H1 (cell line): ENCODE data around the gene TYMS. TPM values are rescaled to one million over a fixed set of nuclear protein-coding genes. Genes with fewer than 3 reads are reported as not detected.

Experiments
- CTCF ChIA-PET: fragments of 300-600 bp; sonication (Branson Sonifier 250); formaldehyde crosslinking; loops from one replicate; lab custom pipeline; 2021; ENCODE audit not compliant: partially characterized antibody; lab: Charles Lee
- POLR2A ChIA-PET: fragments of 300-600 bp; sonication (Branson Sonifier 250); formaldehyde crosslinking; loops from one replicate; lab custom pipeline; 2021; ENCODE audit warnings: inconsistent platforms; ENCODE audit not compliant: partially characterized antibody; lab: Charles Lee
- DNase-seq, 2 experiments: peaks; one replicate each; pipeline versions ENCODE4 v3.0.0 to v3.0.0-alpha.2; 2010 to 2022; ENCODE audit warnings: low spot score in 2 of 2, low read depth in 1 of 2, mixed read lengths in 1 of 2
- FAIRE-seq: peaks from 2 replicates; lab custom pipeline; 2011; peaks lifted over from hg19 to GRCh38; lab: Jason Lieb, UNC
- H2AFZ ChIP-seq: 2 replicates; pipeline ENCODE4 v1.8.1; 2012; ENCODE audit warnings: low read length, inconsistent platforms
- H2AK5ac ChIP-seq: 2 replicates; pipeline ENCODE4 v1.6.1; 2013; ENCODE audit warnings: low read depth, low read length
- H2BK120ac ChIP-seq: replicated peaks from 2 replicates; pipeline ENCODE3; 2013; ENCODE audit warnings: low read depth, low read length, inconsistent platforms
- H2BK12ac ChIP-seq: 2 replicates; pipeline ENCODE4 v1.6.1; 2013; ENCODE audit warnings: low read depth, low read length
- H2BK15ac ChIP-seq: 2 replicates; pipeline ENCODE4 v1.6.1; 2013; ENCODE audit warnings: low read length
- H2BK20ac ChIP-seq: 2 replicates; pipeline ENCODE4 v1.6.1; 2013; ENCODE audit warnings: low read length
- H2BK5ac ChIP-seq: 2 replicates; pipeline ENCODE4 v1.6.1; 2013; ENCODE audit warnings: low read depth, low read length
- H3K14ac ChIP-seq: 2 replicates; pipeline ENCODE4 v1.6.1; 2013; ENCODE audit warnings: inconsistent platforms; ENCODE audit not compliant: insufficient read length
- H3K18ac ChIP-seq: 2 replicates; pipeline ENCODE4 v1.6.1; 2013; ENCODE audit warnings: low read length; ENCODE audit errors: extremely low read depth
- H3K23ac ChIP-seq: 2 replicates; pipeline ENCODE4 v1.6.1; 2013; ENCODE audit warnings: inconsistent platforms; ENCODE audit not compliant: insufficient read length
- H3K23me2 ChIP-seq: 2 replicates; pipeline ENCODE4 v1.6.1; 2013; ENCODE audit warnings: low read depth, low read length
- H3K27ac ChIP-seq: 2 replicates; pipeline ENCODE4 v1.6.1; 2011; ENCODE audit warnings: low read depth, low read length, inconsistent platforms
- H3K27me3 ChIP-seq, 4 experiments: replicated peaks in 1 of 4; 1 replicate in 1 of 4; 2 replicates in 3 of 4; pipeline versions ENCODE4 v1.6.1 to v1.8.1; 2011 to 2013; ENCODE audit warnings: low read length in 3 of 4, mild to moderate bottlenecking in 3 of 4, inconsistent platforms in 2 of 4, mixed read lengths in 2 of 4, moderate library complexity in 1 of 4; ENCODE audit not compliant: control insufficient read depth in 3 of 4, insufficient read depth in 3 of 4; ENCODE audit errors: extremely low read depth in 1 of 4
- H3K36me3 ChIP-seq, 4 experiments: 2 replicates each; pipeline versions ENCODE4 v1.6.1 to v1.8.1; 2011 to 2013; ENCODE audit warnings: mild to moderate bottlenecking in 4 of 4, low read length in 3 of 4, moderate library complexity in 2 of 4, control low read depth in 1 of 4, inconsistent platforms in 1 of 4; ENCODE audit not compliant: insufficient read depth in 4 of 4, control insufficient read depth in 2 of 4
- H3K4ac ChIP-seq: replicated peaks from 2 replicates; pipeline ENCODE3; 2013; ENCODE audit warnings: low read length, low read depth, mixed read lengths, inconsistent platforms; ENCODE audit not compliant: insufficient read length
- H3K4me1 ChIP-seq, 4 experiments: replicated peaks in 1 of 4; 1 replicate in 1 of 4; 2 replicates in 3 of 4; pipeline versions ENCODE4 v1.6.1 to v1.8.1; 2011 to 2013; ENCODE audit warnings: low read length in 3 of 4, inconsistent platforms in 2 of 4, mixed read lengths in 1 of 4; ENCODE audit not compliant: insufficient read depth in 4 of 4, control insufficient read depth in 3 of 4
- H3K4me2 ChIP-seq, 2 experiments: 2 replicates each; pipeline versions ENCODE4 v1.6.1 to v1.8.1; 2011 to 2013; ENCODE audit warnings: low read depth in 2 of 2, low read length in 2 of 2, control low read depth in 1 of 2, inconsistent platforms in 1 of 2, mild to moderate bottlenecking in 1 of 2; ENCODE audit not compliant: insufficient read depth in 1 of 2
- H3K4me3 ChIP-seq, 4 experiments: fragments of 200-600, 300-600 bp in 1 of 4; sonication (generic), shearing (Covaris generic), sonication (Bioruptor Twin) in 1 of 4; 2 replicates each; pipeline versions ENCODE4 v1.5.1 to v1.8.1; 2011 to 2016; ENCODE audit warnings: low read length in 4 of 4, low read depth in 3 of 4, control low read depth in 2 of 4, inconsistent platforms in 2 of 4, mild to moderate bottlenecking in 2 of 4, mixed read lengths in 1 of 4, moderate library complexity in 1 of 4; ENCODE audit not compliant: insufficient read depth in 2 of 4; ENCODE audit errors: extremely low read depth in 1 of 4
- H3K56ac ChIP-seq: replicated peaks from 2 replicates; pipeline ENCODE3; 2013; ENCODE audit warnings: low read depth, mild to moderate bottlenecking, mixed read lengths, low read length, inconsistent platforms; ENCODE audit not compliant: insufficient read length
- H3K79me1 ChIP-seq: 2 replicates; pipeline ENCODE4 v1.6.1; 2013; ENCODE audit warnings: low read depth, low read length, control low read depth
- H3K79me2 ChIP-seq, 2 experiments: 2 replicates each; pipeline versions ENCODE4 v1.6.1 to v1.8.1; 2012 to 2013; ENCODE audit warnings: low read length in 2 of 2, mild to moderate bottlenecking in 2 of 2, inconsistent platforms in 1 of 2; ENCODE audit not compliant: insufficient read depth in 2 of 2, control insufficient read depth in 1 of 2
- H3K9ac ChIP-seq, 4 experiments: replicated peaks in 1 of 4; 1 replicate in 1 of 4; 2 replicates in 3 of 4; pipeline versions ENCODE4 v1.6.1 to v1.8.1; 2011 to 2013; ENCODE audit warnings: low read depth in 3 of 4, low read length in 3 of 4, control low read depth in 2 of 4, mild to moderate bottlenecking in 2 of 4, moderate library complexity in 2 of 4, inconsistent platforms in 1 of 4; ENCODE audit errors: extremely low read depth in 1 of 4
- H3K9me3 ChIP-seq, 2 experiments: 2 replicates each; pipeline versions ENCODE4 v1.6.1 to v1.8.1; 2012 to 2013; ENCODE audit warnings: mild to moderate bottlenecking in 2 of 2, moderate library complexity in 2 of 2, control low read depth in 1 of 2, inconsistent platforms in 1 of 2, low read depth in 1 of 2, low read length in 1 of 2, mixed read lengths in 1 of 2; ENCODE audit not compliant: insufficient read depth in 2 of 2
- H4K20me1 ChIP-seq, 2 experiments: replicated peaks in 1 of 2; 2 replicates each; pipeline versions ENCODE3 to v1.8.1; 2011 to 2013; ENCODE audit warnings: inconsistent platforms in 2 of 2, low read length in 2 of 2, mild to moderate bottlenecking in 1 of 2; ENCODE audit not compliant: insufficient read depth in 2 of 2, control insufficient read depth in 1 of 2
- H4K5ac ChIP-seq: 2 replicates; pipeline ENCODE4 v1.6.1; 2013; ENCODE audit warnings: low read length, low read depth, mixed read lengths, inconsistent platforms; ENCODE audit not compliant: insufficient read length
- H4K8ac ChIP-seq: 2 replicates; pipeline ENCODE4 v1.8.0; 2013; ENCODE audit warnings: mild to moderate bottlenecking, moderate library complexity, low read length, inconsistent platforms; ENCODE audit not compliant: insufficient read depth; ENCODE audit errors: extremely low read depth
- H4K91ac ChIP-seq: replicated peaks from 2 replicates; pipeline ENCODE3; 2013; ENCODE audit warnings: low read length, mixed read lengths, inconsistent platforms; ENCODE audit not compliant: insufficient read length
- FOSL1 ChIP-seq: IDR thresholded peaks from 2 replicates; pipeline ENCODE4 v1.6.1; 2011; ENCODE audit warnings: mild to moderate bottlenecking, low read depth, low read length, moderate library complexity; ENCODE audit not compliant: insufficient read depth
- GABPA ChIP-seq: IDR thresholded peaks from 2 replicates; pipeline ENCODE4 v1.6.1; 2011; ENCODE audit warnings: mild to moderate bottlenecking, low read length, moderate library complexity, borderline replicate concordance; ENCODE audit not compliant: insufficient read depth
- KDM4A ChIP-seq: IDR thresholded peaks from one replicate; pipeline ENCODE4 v1.7.1; 2012; ENCODE audit warnings: low read depth, mild to moderate bottlenecking, moderate library complexity, low read length, inconsistent platforms; ENCODE audit not compliant: severe bottlenecking
- PHF8 ChIP-seq: fragments of 200-600 bp; sonication (generic); conservative IDR thresholded peaks from 2 replicates; pipeline ENCODE4 v1.7.1; 2012; ENCODE audit warnings: low read depth, mild to moderate bottlenecking, inconsistent platforms, low read length, moderate library complexity
- POLR2A ChIP-seq, 2 experiments: IDR thresholded peaks; 1 replicate in 1 of 2; 2 replicates in 1 of 2; pipeline ENCODE4 v1.6.1; 2011; ENCODE audit warnings: low read depth in 2 of 2, low read length in 2 of 2, mild to moderate bottlenecking in 2 of 2; ENCODE audit errors: control extremely low read depth in 1 of 2
- RFX5 ChIP-seq: IDR thresholded peaks from 2 replicates; pipeline ENCODE4 v1.6.1; 2011; ENCODE audit warnings: low read depth, low read length, improper control_type of control experiment, borderline replicate concordance
- SAP30 ChIP-seq: fragments of 300-600 bp; sonication (generic); IDR thresholded peaks from 2 replicates; pipeline ENCODE4 v1.7.1; 2012; ENCODE audit warnings: low read length, moderate library complexity, mild to moderate bottlenecking, inconsistent platforms; ENCODE audit not compliant: insufficient read depth, insufficient replicate concordance
- TAF1 ChIP-seq: IDR thresholded peaks from 2 replicates; pipeline ENCODE4 v1.6.1; 2011; ENCODE audit warnings: mild to moderate bottlenecking, low read depth, low read length
- TEAD4 ChIP-seq: IDR thresholded peaks from 2 replicates; pipeline ENCODE4 v1.6.1; 2012; ENCODE audit warnings: low read depth, low read length, inconsistent platforms, mixed read lengths
- WGBS, 2 experiments: shearing (Covaris generic) in 1 of 2; methylation state at CpG; one replicate each; pipeline versions ENCODE4 v1.1.6 to v1.1.7; 2013 to 2015; ENCODE audit warnings: low lambda C conversion rate in 2 of 2, mixed read lengths in 2 of 2, inconsistent platforms in 1 of 2, low coverage in 1 of 2, missing lambda C conversion rate in 1 of 2; ENCODE audit not compliant: insufficient replicate concordance in 2 of 2, insufficient coverage in 1 of 2, insufficient read length in 1 of 2; ENCODE audit errors: extremely low coverage in 1 of 2, missing lambda C conversion rate in 1 of 2; 5-methylcytosine and 5-hydroxymethylcytosine counted together
- polyA plus RNA-seq, 7 experiments: library from polyadenylated mRNA; depleted of rRNA in 3 of 7; stranded (reverse) in 5 of 7; unstranded in 2 of 7; fragments of >200 nt in 5 of 7; fragments of 200-250 nt in 2 of 7; gene quantifications; 1 replicate in 5 of 7; 2 replicates in 1 of 7; 4 replicates in 1 of 7; pipeline versions ENCODE4 v1.2.1 to v1.2.3, GENCODE V29; 2011 to 2013; ENCODE audit warnings: missing spikeins in 2 of 7, mixed read lengths in 2 of 7
- total RNA-seq: library from RNA; stranded (reverse); fragmentation: NEBNext Ultra II Directional; extraction: Animal tissue kit (Norgen Biotek cat#: 25700); gene quantifications from 2 replicates; pipeline ENCODE4 v1.2.1, GENCODE V29; 2021
- TF ChIP-seq, protein P1 (sequence below): IDR thresholded peaks from 2 replicates; pipeline ENCODE4 v1.6.1; 2011; ENCODE audit warnings: low read length, improper control_type of control experiment

Gene TYMS
- total and polyA plus RNA-seq, 2 of the 8 experiments (the other 6 are each of a cell fraction or from before 2014, with no cell fraction given) = 91.9 to 110 TPM

DNA sequence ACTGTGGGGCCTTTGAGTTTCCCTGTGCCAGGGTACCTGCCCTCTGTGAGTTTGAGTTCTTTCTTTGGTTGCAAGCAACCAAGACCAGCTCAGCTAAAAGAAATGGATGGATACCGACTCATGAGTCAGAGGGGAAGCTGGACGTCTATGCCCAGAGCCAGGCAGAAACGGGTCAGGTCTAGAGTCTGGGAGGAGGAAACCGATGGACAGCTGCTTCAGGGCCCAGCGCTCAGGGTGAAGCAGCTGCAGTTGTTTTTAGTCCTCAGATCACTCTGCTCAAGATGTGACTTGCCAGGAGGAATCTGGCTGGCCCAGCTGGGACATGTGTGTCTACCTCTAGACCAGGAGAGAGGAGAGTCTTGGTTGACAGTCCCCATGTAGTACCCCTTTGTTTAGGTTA is 10.1 kb upstream of the TYMS start:
- no peak overlapping the region for H4K5ac ChIP-seq
- FAIRE-seq (no peak), DNase-seq (no peak)
- no peak overlapping the region for H2BK12ac ChIP-seq
- H2BK20ac ChIP-seq = no peak overlapping the region
- H3K27ac ChIP-seq = no peak overlapping the region
- no peak overlapping the region for H2BK120ac ChIP-seq
- ChIA-PET POLR2A (interaction anchor here (0.9 to 1.0 kb wide), 2 partner anchors 10 kb away, joined by 3 read pairs; partner anchors contain the start of gene TYMS), CTCF (interaction anchor here (0.8 kb wide), 1 partner anchor 22 kb away, joined by 3 read pairs; no protein-coding TSS in a partner anchor)
- no peaks in the 10 kb centered on the region for H4K20me1 ChIP-seq
- no peak overlapping the region for H2BK15ac ChIP-seq
- no peak overlapping the region for H3K14ac ChIP-seq
- no peak overlapping the region for H2AFZ ChIP-seq
- no peaks in the 10 kb centered on the region for H3K79me1 ChIP-seq
- H3K23me2 ChIP-seq = no peaks in the 10 kb centered on the region; the same call in 1 of the 2 replicates
- H3K36me3 ChIP-seq = no peaks in the 10 kb centered on the region; a peak in 1 of 8 replicates
- H3K4me1 ChIP-seq = no peaks in the 10 kb centered on the region
- TF ChIP-seq SAP30 (no peak), PHF8 (no peak), FOSL1 (no peak), POLR2A (IDR thresholded peaks at IDR 0.05; ENCODE audit: control extremely low read depth in 1 of 2, low read depth in 2 of 2, low read length in 2 of 2) (no peak), TAF1 (no peak), RFX5 (no peak), TEAD4 (no peak), GABPA (no peak), KDM4A (no peak)
- TF ChIP-seq, protein P1, sequence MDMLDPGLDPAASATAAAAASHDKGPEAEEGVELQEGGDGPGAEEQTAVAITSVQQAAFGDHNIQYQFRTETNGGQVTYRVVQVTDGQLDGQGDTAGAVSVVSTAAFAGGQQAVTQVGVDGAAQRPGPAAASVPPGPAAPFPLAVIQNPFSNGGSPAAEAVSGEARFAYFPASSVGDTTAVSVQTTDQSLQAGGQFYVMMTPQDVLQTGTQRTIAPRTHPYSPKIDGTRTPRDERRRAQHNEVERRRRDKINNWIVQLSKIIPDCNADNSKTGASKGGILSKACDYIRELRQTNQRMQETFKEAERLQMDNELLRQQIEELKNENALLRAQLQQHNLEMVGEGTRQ = no peak
- no peaks in the 10 kb centered on the region for H3K9me3 ChIP-seq
- no peaks in the 10 kb centered on the region for H3K79me2 ChIP-seq
- no peak overlapping the region for H3K4me2 ChIP-seq
- H4K8ac ChIP-seq = no peak overlapping the region
- no peak overlapping the region for H3K18ac ChIP-seq
- H3K23ac ChIP-seq = no peak overlapping the region
- H3K4ac ChIP-seq = no peak overlapping the region
- no peak overlapping the region for H4K91ac ChIP-seq
- no peak overlapping the region for H2AK5ac ChIP-seq
- H3K4me3 ChIP-seq = no peak overlapping the region
- H2BK5ac ChIP-seq = no peak overlapping the region
- no peaks in the 10 kb centered on the region for H3K27me3 ChIP-seq
- no peak overlapping the region for H3K56ac ChIP-seq
- H3K9ac ChIP-seq = no peak overlapping the region
- WGBS, 2 experiments = 82% methylated on average over 5 of the region's 5 CpGs; no CpG with 5 or more reads in 1 of the 2 experiments
